ENCODE measurements around the gene MICAL3. TPM values are rescaled to one million over a fixed set of nuclear protein-coding genes. Genes with fewer than 3 reads are reported as not detected.
"Not testable (repeated sequence)": the region's sequence is repeated elsewhere in the genome, so short reads cannot be mapped to it uniquely, and the experiment has no call there.

The MICAL3 gene
- total RNA-seq, 6 experiments from 2014 or later = 31.5 to 61.8 (median 48.2) TPM

- peak overlapping the region; percentile 64 to 83 (median 75) for H3K27ac ChIP-seq
- TF ChIP-seq CTCF (IDR thresholded peaks at IDR 0.05) (no peak), POLR2A (IDR thresholded peaks at IDR 0.05) (no peak)
Measured at GRCh38 chr22:18044548-18045271, 20.3 kb upstream of the MICAL3 start.

GRCh38 chr22:18042685-18043084 is 18.3 kb upstream of the MICAL3 start:
- Histone ChIP-seq H3K27me3 (no peaks in the 10 kb centered on the region), H3K4me1 (peaks cover 2 to 39% (median 16%) of the 10 kb centered on the region in 4 donors), H3K9me3 (no peaks in the 10 kb centered on the region), H3K4me3 (no peak overlapping the region), H3K27ac (peak overlapping the region; percentile 66 to 83 (median 68)), H3K36me3 (no peaks in the 10 kb centered on the region)
- intact Hi-C loops (cut with DNase I) = no loop called here
- ATAC-seq = peak; percentile 48 to 69 (median 54)
- peak in 1 of 3 donors; percentile 65 for DNase-seq
- 40% methylated on average over 6 of the region's 6 CpGs for WGBS (ENCODE audit: insufficient coverage, low coverage, low lambda C conversion rate, missing lambda C conversion rate)
- TF ChIP-seq CTCF (IDR thresholded peaks at IDR 0.05) = no peak
- TF ChIP-seq POLR2A (IDR thresholded peaks at IDR 0.05) = no peak

More at GRCh38 chr22:18044548-18045271, 20.3 kb upstream of the MICAL3 start:
- Histone ChIP-seq H3K36me3 (no peaks in the 10 kb centered on the region), H3K4me3 (no peak overlapping the region), H3K9me3 (no peaks in the 10 kb centered on the region), H3K27me3 (no peaks in the 10 kb centered on the region), H3K4me1 (peaks cover 2 to 39% (median 16%) of the 10 kb centered on the region in 4 donors)
- intact Hi-C loops (cut with DNase I) = no loop called here
- 22% methylated on average over 5 of the region's 11 CpGs for WGBS (ENCODE audit: insufficient coverage, low coverage, low lambda C conversion rate, missing lambda C conversion rate)
- ATAC-seq (peak; percentile 87 to 95 (median 91)), DNase-seq (peak; percentile 85 to 92 (median 88))

- intact Hi-C loops (cut with DNase I); H3K4me3 ChIP-seq; H3K9me3 ChIP-seq; ATAC-seq; DNase-seq; H3K27me3 ChIP-seq; H3K36me3 ChIP-seq: not testable (repeated sequence)
- WGBS (ENCODE audit: insufficient coverage, low coverage, low lambda C conversion rate, missing lambda C conversion rate) = 37% methylated on average over 5 of the region's 6 CpGs
- Histone ChIP-seq H3K27ac (peak overlapping the region in 2 of 3 donors; percentile 6 to 22), H3K4me1 (peaks cover 2 to 39% (median 18%) of the 10 kb centered on the region in 4 donors)
Measured at GRCh38 chr22:18040898-18041297, 16.5 kb upstream of the MICAL3 start.

GRCh38 chr22:18035751-18036150 is 11.4 kb upstream of the MICAL3 start:
- ATAC-seq = peak; percentile 88 to 93 (median 93)
- no peaks in the 10 kb centered on the region for H3K27me3 ChIP-seq
- no peaks in the 10 kb centered on the region for H3K9me3 ChIP-seq
- no peak overlapping the region for H3K4me3 ChIP-seq
- H3K4me1 ChIP-seq = peaks cover 0 to 12% (median 3%) of the 10 kb centered on the region in 4 donors
- TF ChIP-seq CTCF (IDR thresholded peaks at IDR 0.05) = no peak
- TF ChIP-seq POLR2A (IDR thresholded peaks at IDR 0.05) = no peak
- DNase-seq = peak; percentile 90 to 93 (median 92)
- H3K27ac ChIP-seq = peak overlapping the region in 1 of 3 donors; percentile 26
- H3K36me3 ChIP-seq = no peaks in the 10 kb centered on the region
- intact Hi-C loops (cut with DNase I) = no loop called here
- WGBS (ENCODE audit: insufficient coverage, low coverage, low lambda C conversion rate, missing lambda C conversion rate) = 37% methylated on average over 6 of the region's 9 CpGs

GRCh38 chr22:18034076-18034475 is 9.7 kb upstream of the MICAL3 start:
- DNase-seq = no peak
- Histone ChIP-seq H3K4me3 (no peak overlapping the region), H3K4me1 (peaks cover 0 to 5% (median 2%) of the 10 kb centered on the region in 4 donors), H3K36me3 (no peaks in the 10 kb centered on the region), H3K27ac (no peak overlapping the region), H3K27me3 (no peaks in the 10 kb centered on the region), H3K9me3 (no peaks in the 10 kb centered on the region)
- TF ChIP-seq CTCF (IDR thresholded peaks at IDR 0.05) (no peak), POLR2A (IDR thresholded peaks at IDR 0.05) (no peak)
- ATAC-seq = no peak
- intact Hi-C loops (cut with DNase I) = no loop called here
- 58% methylated on average over 3 of the region's 3 CpGs for WGBS (ENCODE audit: insufficient coverage, low coverage, low lambda C conversion rate, missing lambda C conversion rate)
